Activated naive CD4-positive, alpha-beta T cell treated with anti-CD3 and anti-CD28 coated beads, Interleukin-2, amount 10 ng/mL, durations not matched to agents 7 days and 5 days (primary cell): Measurements from ENCODE around the gene TPSG1.
"Not testable (repeated sequence)": the region's sequence is repeated elsewhere in the genome, so short reads cannot be mapped to it uniquely, and the experiment has no call there.

Source experiments
- CTCF ChIA-PET: fragments of 350-600 bp; sonication (Branson Sonifier 250); formaldehyde crosslinking; loops from one replicate; lab custom pipeline; 2021; ENCODE audit warnings: antibody characterized with exemption; lab: Charles Lee
- DNase-seq: peaks from one replicate; pipeline ENCODE4 v3.0.0-alpha.2; 2020
- H3K27ac Mint-ChIP-seq: one replicate; pipeline ENCODE4 v1.8.0; 2021; ENCODE audit warnings: mild to moderate bottlenecking, moderate library complexity, mixed read lengths
- H3K27me3 Mint-ChIP-seq: one replicate; pipeline ENCODE4 v1.8.0; 2021; ENCODE audit warnings: mild to moderate bottlenecking, mixed read lengths
- H3K36me3 Mint-ChIP-seq: one replicate; pipeline ENCODE4 v1.8.0; 2021; ENCODE audit warnings: mixed read lengths
- H3K4me1 Mint-ChIP-seq: one replicate; pipeline ENCODE4 v1.8.0; 2021; ENCODE audit warnings: mixed read lengths
- H3K4me3 Mint-ChIP-seq: one replicate; pipeline ENCODE4 v1.8.0; 2021; ENCODE audit warnings: mild to moderate bottlenecking, moderate library complexity, mixed read lengths
- H3K9me3 Mint-ChIP-seq: one replicate; pipeline ENCODE4 v1.8.0; 2021; ENCODE audit warnings: mixed read lengths

Gene TPSG1

DNA sequence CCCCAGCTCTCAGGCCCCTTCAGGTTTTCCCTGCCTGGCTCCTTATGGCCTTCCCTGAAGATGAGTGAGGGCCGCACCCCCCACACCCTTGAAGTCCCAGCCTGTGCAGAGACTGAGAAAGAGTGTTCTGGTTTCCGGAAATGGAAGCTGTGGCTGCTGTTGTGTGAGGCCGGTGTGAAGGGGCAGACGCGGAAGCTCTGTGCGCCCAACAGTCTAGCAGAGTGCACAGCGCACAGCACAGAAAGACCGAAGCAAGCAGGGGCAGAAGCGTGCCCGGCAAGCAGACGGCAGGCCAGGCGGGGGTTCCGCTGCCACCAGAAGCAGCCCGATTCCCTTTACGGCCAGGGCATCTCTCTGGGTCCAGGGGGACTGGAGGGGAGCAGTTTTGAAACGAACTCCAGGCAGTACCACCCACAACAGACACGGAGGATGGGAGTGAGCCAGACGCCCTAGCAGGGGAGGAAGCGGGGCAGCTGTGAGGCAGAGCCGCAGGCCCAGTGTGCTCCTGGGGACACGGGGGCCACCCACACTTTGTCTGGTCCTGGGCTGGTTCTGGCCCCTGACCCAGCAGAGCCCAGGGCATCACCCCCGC, 16.7 kb downstream of the TPSG1 start:
- CTCF ChIA-PET = no interaction called here
- H3K27ac Mint-ChIP-seq = peak overlapping the region; percentile 83
- H3K4me1 Mint-ChIP-seq = peaks cover 6% of the 10 kb centered on the region
- no peaks in the 10 kb centered on the region for H3K27me3 Mint-ChIP-seq
- peak overlapping the region; percentile 47 for H3K4me3 Mint-ChIP-seq
- DNase-seq = no peak
- no peaks in the 10 kb centered on the region for H3K9me3 Mint-ChIP-seq
- H3K36me3 Mint-ChIP-seq = no peaks in the 10 kb centered on the region

DNA sequence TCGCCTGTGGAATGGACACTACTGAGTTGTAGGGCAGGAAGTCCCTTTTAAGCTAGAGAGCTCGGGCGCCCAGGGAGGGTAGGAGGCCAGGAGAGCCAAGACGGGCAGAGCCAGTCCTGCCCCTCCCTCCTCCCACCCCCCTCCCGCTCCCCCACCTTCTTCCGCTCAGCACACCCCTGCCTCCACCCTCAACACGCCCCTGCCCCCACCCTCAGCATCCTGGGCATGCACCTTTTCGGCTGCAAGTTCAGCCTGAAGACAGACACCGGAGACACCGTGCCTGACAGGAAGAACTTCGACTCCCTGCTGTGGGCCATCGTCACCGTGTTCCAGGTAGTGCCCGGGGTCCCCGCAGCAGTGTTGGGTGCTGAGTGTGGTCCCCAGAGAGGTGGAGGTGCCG, 18.3 kb downstream of the TPSG1 start:
- Mint-ChIP-seq H3K9me3 (no peaks in the 10 kb centered on the region), H3K27ac (peak overlapping the region; percentile 33), H3K4me3 (no peak overlapping the region), H3K27me3 (no peaks in the 10 kb centered on the region), H3K4me1 (peaks cover 6% of the 10 kb centered on the region), H3K36me3 (no peaks in the 10 kb centered on the region)
- CTCF ChIA-PET = no interaction called here
- DNase-seq = peak; percentile 43

DNA sequence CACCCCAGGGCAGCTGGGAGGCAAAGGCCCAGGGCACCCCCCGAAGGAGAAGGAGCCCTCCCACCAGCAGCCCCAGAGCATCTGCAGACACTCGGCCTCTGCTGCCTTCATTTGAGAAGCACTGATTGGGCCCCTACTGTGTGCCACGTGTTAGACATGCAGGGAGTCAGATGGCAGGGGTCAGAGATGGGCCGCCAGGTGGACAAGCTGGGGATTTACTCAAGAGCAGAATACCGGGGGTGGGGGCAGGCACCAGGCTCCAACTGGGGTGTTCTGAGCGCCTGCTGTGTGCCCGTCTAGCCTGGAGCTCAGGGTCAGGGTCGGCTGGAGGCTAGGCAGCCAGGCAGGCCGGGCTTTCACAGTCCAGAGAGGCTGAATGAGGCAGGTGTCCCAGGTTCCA, 18.7 kb downstream of the TPSG1 start:
- Mint-ChIP-seq H3K36me3 (no peaks in the 10 kb centered on the region), H3K9me3 (no peaks in the 10 kb centered on the region), H3K27ac (no peak overlapping the region), H3K27me3 (no peaks in the 10 kb centered on the region), H3K4me1 (peaks cover 6% of the 10 kb centered on the region), H3K4me3 (no peak overlapping the region)
- DNase-seq = no peak
- CTCF ChIA-PET = no interaction called here

DNA sequence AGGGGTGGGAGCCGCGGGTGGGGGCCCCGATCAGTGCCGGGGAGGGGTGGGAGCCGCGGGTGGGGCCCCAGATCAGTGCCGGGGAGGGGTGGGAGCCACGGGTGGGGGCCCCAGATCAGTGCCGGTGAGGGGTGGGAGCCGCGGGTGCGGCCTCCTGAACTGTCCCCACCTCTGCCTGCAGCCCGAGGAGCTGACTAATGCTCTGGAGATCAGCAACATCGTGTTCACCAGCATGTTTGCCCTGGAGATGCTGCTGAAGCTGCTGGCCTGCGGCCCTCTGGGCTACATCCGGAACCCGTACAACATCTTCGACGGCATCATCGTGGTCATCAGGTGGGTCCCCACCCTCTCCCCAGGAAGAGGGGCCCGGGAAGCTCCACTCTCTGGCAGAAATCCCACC, 20.1 kb downstream of the TPSG1 start:
- CTCF ChIA-PET = no interaction called here
- Mint-ChIP-seq H3K4me1 (peaks cover 6% of the 10 kb centered on the region), H3K9me3 (peaks cover under 1% of the 10 kb centered on the region), H3K27ac (no peak overlapping the region), H3K4me3 (no peak overlapping the region), H3K27me3 (no peaks in the 10 kb centered on the region), H3K36me3 (no peaks in the 10 kb centered on the region)
- DNase-seq = no peak

DNA sequence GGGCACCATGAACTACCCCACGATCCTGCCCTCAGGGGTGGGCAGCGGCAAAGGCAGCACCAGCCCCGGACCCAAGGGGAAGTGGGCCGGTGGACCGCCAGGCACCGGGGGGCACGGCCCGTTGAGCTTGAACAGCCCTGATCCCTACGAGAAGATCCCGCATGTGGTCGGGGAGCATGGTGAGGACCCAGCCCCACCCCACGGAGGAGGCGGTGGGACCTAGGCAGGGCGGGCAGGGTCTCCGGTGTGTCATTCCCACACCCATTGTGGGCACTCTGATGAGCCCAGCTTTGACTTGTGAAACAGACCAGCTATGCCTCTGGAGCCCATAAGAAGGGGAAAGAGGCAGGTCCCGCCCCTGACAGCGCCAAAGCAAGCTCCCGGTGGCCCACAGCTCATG, 22.8 kb downstream of the TPSG1 start:
- no peaks in the 10 kb centered on the region for H3K4me1 Mint-ChIP-seq
- CTCF ChIA-PET = no interaction called here
- no peak overlapping the region for H3K4me3 Mint-ChIP-seq

DNA sequence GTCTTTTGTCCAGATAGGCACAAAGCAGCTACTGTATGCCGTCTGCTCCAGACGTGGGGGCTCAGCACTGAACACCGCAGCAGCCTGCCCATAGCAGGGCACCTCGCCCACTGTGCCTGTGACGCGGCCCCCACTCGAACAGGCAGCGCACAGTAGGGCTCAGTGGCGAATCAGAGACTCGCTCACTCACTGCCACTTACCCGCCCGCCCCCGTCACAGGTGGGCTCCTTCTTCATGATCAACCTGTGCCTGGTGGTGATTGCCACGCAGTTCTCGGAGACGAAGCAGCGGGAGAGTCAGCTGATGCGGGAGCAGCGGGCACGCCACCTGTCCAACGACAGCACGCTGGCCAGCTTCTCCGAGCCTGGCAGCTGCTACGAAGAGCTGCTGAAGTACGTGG, 23.6 kb downstream of the TPSG1 start:
- no peak overlapping the region for H3K4me3 Mint-ChIP-seq
- peaks cover 5% of the 10 kb centered on the region for H3K27me3 Mint-ChIP-seq
- H3K36me3 Mint-ChIP-seq = no peaks in the 10 kb centered on the region
- CTCF ChIA-PET = no interaction called here
- H3K9me3 Mint-ChIP-seq = peaks cover 4% of the 10 kb centered on the region
- H3K4me1 Mint-ChIP-seq = peaks cover under 1% of the 10 kb centered on the region
- no peak overlapping the region for H3K27ac Mint-ChIP-seq
- DNase-seq = no peak

More for the DNA sequence above, 22.8 kb downstream of the TPSG1 start:
- Mint-ChIP-seq H3K27ac (no peak overlapping the region), H3K9me3 (peaks cover 4% of the 10 kb centered on the region), H3K36me3 (no peaks in the 10 kb centered on the region), H3K27me3 (no peaks in the 10 kb centered on the region)
- no peak for DNase-seq

DNA sequence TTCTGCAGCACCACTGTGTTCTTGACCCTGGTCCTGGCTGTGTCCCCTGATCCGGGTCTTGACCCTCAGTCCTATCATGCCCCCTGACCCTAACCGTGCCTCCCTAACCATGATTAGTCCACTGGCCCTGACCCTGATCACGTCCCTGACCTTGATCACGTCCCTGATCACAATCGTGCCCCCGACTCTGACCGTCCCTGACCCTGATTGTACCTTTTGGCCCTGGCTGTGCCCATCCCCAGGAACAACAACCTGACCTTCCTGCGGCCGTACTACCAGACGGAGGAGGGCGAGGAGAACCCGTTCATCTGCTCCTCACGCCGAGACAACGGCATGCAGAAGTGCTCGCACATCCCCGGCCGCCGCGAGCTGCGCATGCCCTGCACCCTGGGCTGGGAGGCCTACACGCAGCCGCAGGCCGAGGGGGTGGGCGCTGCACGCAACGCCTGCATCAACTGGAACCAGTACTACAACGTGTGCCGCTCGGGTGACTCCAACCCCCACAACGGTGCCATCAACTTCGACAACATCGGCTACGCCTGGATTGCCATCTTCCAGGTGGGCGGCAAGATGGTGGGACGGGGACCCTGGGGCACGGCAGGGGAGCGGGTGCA, 24.9 kb downstream of the TPSG1 start:
- no peak for DNase-seq
- CTCF ChIA-PET = no interaction called here
- Mint-ChIP-seq H3K4me1 (peaks cover 2% of the 10 kb centered on the region), H3K27ac (peak overlapping the region; percentile 34), H3K9me3 (peaks cover 4% of the 10 kb centered on the region), H3K27me3 (peaks cover 9% of the 10 kb centered on the region), H3K4me3 (no peak overlapping the region), H3K36me3 (no peaks in the 10 kb centered on the region)

DNA sequence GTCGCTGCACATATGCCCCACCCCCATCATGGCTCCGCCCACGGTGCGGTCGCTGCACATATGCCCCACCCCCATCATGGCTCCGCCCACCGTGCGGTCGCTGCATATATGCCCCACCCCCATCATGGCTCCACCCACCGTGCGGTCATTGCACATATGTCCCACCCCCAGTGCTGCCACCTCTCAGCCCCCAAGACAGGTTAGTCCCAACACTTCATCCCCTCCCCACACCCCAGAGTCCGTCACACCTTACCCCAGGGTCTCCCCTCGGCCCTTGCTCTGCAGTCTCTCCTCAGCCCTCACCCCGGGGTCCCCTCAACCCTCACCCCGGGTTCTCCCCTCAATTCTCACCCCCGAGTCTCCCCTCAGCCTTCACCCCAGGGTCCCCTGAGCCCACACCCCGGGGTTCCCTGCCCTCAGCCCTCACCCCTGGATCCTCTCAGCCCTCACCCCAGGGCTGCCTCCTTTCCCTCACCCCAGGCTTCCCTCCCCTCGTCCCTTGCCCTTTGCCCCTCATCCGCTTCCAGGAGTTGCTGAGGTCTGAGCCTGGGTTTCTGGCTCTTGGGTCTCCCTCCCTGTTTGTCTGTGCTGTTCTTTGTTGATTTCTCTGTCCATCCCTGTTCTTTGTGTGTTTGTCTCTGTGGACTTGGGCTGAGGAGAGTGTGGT, 25.6 kb downstream of the TPSG1 start:
- Mint-ChIP-seq H3K27ac (no peak overlapping the region), H3K4me3 (no peak overlapping the region), H3K9me3 (peaks cover 4% of the 10 kb centered on the region), H3K36me3 (no peaks in the 10 kb centered on the region), H3K4me1 (peaks cover 2% of the 10 kb centered on the region), H3K27me3 (peaks cover 9% of the 10 kb centered on the region)
- CTCF ChIA-PET = no interaction called here
- DNase-seq = no peak

DNA sequence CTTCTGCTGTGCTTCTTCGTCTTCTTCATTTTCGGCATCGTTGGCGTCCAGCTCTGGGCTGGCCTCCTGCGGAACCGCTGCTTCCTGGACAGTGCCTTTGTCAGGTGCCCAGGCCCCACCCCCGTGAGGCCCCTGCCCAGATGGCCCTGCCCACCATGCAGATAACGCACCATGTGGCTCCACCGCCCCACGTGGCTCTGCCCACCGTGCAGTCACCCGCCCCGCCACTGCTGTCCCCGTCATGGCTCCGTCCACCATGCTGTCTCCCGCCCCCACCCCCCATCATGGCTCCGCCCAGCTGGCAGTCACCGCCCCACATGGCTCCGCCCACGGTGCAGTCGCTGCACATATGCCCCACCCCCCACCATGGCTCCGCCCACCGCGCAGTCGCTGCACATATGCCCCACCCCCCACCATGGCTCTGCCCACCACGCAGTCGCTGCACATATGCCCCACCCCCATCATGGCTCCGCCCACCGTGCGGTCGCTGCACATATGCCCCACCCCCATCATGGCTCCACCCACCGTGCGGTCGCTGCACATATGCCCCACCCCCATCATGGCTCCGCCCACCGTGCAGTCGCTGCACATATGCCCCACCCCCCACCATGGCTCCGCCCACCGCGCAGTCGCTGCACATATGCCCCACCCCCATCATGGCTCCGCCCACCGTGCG, 26.3 kb downstream of the TPSG1 start:
- H3K9me3 Mint-ChIP-seq, H3K27me3 Mint-ChIP-seq, DNase-seq, H3K4me1 Mint-ChIP-seq, H3K27ac Mint-ChIP-seq, H3K4me3 Mint-ChIP-seq, CTCF ChIA-PET, H3K36me3 Mint-ChIP-seq: not testable (repeated sequence)

DNA sequence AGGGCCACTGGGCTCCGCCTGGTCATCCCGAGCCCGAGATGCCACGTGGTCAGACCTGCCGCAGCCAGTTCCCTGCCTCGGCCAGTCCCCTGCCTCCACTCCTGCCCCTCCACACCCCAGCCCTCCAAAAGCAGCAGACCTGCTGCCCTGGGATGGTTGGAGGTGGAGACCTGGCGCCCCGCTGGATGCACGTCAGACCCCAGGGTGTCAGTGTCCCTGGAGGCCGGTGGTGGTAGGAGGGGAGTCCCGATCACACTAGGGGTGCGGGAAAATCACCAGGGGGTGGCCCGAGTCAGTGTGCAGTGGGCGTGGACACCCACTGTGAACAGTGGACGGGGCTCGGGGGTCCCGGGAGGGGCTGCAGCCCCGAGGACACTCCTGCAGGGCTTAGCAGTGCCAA, 26.9 kb downstream of the TPSG1 start:
- CTCF ChIA-PET = no interaction called here
- DNase-seq = no peak
- H3K27me3 Mint-ChIP-seq = peaks cover 9% of the 10 kb centered on the region
- H3K9me3 Mint-ChIP-seq = peaks cover 4% of the 10 kb centered on the region
- no peak overlapping the region for H3K4me3 Mint-ChIP-seq
- peaks cover 2% of the 10 kb centered on the region for H3K4me1 Mint-ChIP-seq
- H3K36me3 Mint-ChIP-seq = no peaks in the 10 kb centered on the region
- H3K27ac Mint-ChIP-seq = no peak overlapping the region

DNA sequence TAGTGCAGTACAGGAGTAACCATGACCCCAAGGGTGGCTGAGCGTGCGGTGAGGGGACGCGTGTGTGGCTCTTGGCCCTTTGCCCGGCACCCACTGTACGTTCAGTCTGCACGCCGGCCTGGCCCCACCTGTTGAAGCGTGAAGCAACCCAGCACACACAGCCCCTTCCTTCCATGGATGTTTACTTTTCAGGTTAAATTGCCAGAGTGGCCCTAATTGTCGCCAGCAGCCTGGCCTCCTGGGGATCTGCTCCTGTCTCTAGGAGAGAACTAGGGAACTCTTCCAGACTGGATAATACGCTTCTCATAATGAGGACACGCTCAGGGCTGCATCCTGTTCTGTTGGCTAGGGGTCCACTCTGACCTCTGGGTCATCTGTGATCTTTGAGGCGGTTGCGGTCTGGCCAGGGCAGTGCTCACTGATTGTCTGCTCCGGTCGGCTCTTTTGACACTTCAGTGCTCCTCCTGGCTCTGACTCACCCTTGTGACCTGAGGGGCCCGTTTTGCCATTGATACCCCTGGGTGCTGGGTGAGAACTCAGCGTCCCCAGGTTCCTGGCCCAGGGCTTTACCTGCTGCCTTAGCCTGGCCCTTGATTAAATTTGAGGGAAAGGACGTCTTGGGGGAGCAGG, 27.7 kb downstream of the TPSG1 start:
- no peak overlapping the region for H3K27ac Mint-ChIP-seq

DNA sequence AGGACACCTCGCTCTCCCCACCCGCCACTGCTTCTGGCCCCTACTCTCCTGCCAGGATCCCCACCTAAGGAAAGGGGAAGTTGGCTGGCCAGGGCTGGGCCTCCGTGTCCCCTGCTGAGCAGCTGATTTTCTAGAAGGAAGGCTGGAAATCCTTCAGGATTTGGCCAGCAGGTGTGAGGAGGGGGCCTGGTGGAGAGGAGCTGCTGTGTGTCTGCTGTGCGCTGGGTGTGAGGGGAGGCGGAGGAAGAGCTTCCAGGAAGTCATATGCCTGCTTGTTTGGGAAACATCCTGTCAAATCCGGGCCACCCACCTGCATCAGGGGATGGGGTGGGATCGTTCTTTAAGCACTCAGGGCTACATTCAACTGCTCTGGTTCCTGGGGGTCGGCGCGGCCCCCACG, 28.6 kb downstream of the TPSG1 start:
- Mint-ChIP-seq H3K9me3 (peaks cover 4% of the 10 kb centered on the region), H3K27ac (no peak overlapping the region), H3K36me3 (no peaks in the 10 kb centered on the region), H3K27me3 (peaks cover 13% of the 10 kb centered on the region), H3K4me3 (no peak overlapping the region), H3K4me1 (peaks cover 2% of the 10 kb centered on the region)
- no peak for DNase-seq
- CTCF ChIA-PET = no interaction called here

More for the DNA sequence above, 27.7 kb downstream of the TPSG1 start:
- DNase-seq = no peak
- peaks cover 13% of the 10 kb centered on the region for H3K27me3 Mint-ChIP-seq
- peaks cover 2% of the 10 kb centered on the region for H3K4me1 Mint-ChIP-seq
- CTCF ChIA-PET = no interaction called here
- H3K4me3 Mint-ChIP-seq = no peak overlapping the region
- no peaks in the 10 kb centered on the region for H3K36me3 Mint-ChIP-seq
- peaks cover 4% of the 10 kb centered on the region for H3K9me3 Mint-ChIP-seq

DNA sequence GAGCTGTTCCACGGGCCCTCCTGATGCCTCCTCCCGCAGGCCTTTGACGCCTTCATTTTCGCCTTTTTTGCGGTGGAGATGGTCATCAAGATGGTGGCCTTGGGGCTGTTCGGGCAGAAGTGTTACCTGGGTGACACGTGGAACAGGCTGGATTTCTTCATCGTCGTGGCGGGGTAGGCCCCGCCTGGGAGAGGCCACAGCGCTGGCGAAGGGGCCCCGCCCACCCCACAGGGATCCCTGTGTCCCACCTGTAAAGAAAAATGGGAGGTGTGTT, 29.7 kb downstream of the TPSG1 start:
- H3K4me1 Mint-ChIP-seq = peaks cover 2% of the 10 kb centered on the region
- H3K27me3 Mint-ChIP-seq = peaks cover 13% of the 10 kb centered on the region
- CTCF ChIA-PET = no interaction called here
- no peak overlapping the region for H3K4me3 Mint-ChIP-seq
- no peaks in the 10 kb centered on the region for H3K36me3 Mint-ChIP-seq
- H3K9me3 Mint-ChIP-seq = peaks cover 4% of the 10 kb centered on the region
- no peak overlapping the region for H3K27ac Mint-ChIP-seq
- no peak for DNase-seq

DNA sequence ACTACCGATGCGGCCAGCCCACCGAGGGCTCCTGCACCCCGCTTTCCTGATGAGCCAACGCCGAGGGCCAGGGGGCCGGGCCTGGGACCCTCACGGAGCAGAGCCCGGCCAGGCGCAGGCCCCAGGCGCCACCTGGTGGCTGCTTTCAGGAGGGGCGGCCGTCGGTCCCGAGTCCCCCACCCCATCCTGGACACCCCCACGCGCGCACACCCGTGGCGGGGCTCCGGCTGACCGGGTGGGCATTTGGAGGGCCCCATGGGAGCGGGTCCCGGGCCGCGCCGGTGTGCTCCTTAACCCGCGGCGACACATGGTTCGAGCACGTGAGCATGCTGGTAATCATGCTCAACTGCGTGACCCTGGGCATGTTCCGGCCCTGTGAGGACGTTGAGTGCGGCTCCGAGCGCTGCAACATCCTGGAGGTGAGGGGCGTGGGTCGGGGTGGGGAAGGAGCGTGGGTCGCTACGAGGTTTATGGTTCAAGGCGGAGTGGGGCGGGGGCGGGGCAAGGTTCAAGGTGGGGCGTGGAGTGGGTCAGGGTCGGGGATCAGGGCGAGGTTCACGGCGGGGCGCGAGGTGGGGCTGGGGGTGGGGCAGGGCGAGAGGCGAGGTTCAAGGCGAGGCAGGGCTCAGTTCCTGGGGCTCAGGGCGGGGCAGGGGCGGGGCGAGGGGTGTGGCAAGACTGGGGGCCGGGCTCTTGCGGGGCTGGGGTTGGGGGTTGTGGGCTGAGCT, 30.2 kb downstream of the TPSG1 start:
- CTCF ChIA-PET = interaction anchor here (0.6 to 1.0 kb wide), 2 partner anchors 92 to 492 kb away, joined by 3 to 4 read pairs; no protein-coding TSS in a partner anchor
- H3K4me3 Mint-ChIP-seq = no peak overlapping the region
- no peak for DNase-seq
- H3K4me1 Mint-ChIP-seq = peaks cover 2% of the 10 kb centered on the region
- peaks cover 13% of the 10 kb centered on the region for H3K27me3 Mint-ChIP-seq
- no peak overlapping the region for H3K27ac Mint-ChIP-seq
- H3K9me3 Mint-ChIP-seq = peaks cover 2% of the 10 kb centered on the region
- H3K36me3 Mint-ChIP-seq = no peaks in the 10 kb centered on the region
